ENCODE measurements around the gene ATP11B.
"Not testable (repeated sequence)": the region's sequence is repeated elsewhere in the genome, so short reads cannot be mapped to it uniquely, and the experiment has no call there.

Gene ATP11B

DNA sequence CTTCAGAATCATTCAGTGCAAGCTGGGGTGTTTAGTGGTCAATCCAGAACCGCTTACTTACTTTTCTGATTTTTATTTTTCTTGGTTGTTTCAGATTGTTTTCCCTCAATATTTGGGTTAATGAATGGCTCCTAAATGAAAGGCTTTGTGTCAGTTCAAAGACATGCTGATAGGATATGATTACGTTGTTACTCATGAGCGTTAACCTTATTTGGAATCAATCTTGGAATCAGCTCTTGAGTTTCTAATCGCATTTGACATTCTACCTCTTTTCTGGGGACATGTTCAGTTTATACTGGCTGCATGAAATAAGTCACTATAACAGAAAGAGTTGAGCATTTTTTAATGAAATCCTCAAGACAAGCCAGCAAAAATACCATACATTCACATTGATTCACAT, 50.2 kb downstream of the ATP11B start:
- DNase-seq, result no peak

DNA sequence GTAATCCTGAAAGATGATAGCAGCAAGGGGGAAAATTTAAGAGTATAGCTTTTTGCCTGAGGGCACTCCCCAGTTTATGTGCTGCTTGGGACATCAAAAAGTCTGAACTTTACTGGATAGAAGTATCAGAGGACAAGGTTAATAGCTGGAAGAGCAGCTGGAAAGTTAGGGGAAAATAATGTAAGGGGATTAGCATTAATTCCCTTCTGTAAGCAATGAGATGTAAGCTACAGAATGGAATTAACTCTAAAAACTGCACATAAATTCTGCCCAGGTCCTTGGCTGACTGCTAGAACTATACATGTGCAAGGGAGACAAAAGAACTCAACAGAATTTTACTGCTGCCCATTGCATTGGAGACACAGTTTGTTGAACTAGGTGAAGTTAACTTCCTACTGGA, 55.6 kb downstream of the ATP11B start:
- no peak for DNase-seq

DNA sequence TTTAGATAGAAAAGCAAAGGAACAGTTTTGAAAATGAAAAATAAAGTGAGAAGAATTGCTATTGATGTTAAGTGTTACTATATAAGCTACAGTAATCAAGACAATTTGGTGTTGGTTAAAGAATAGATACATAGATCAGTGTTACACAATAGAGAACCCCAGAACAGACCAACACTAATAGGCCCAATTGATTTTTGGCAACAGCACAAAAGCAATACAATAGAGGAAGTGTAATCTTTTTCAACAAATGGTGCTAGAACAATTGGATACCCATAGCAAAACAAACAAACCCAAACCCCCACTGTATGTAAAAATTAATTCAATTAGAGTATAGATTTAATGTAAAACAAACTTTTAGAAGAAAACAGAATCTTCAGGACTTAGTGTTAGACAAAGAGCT, 61.8 kb downstream of the ATP11B start:
- no peak for DNase-seq

DNA sequence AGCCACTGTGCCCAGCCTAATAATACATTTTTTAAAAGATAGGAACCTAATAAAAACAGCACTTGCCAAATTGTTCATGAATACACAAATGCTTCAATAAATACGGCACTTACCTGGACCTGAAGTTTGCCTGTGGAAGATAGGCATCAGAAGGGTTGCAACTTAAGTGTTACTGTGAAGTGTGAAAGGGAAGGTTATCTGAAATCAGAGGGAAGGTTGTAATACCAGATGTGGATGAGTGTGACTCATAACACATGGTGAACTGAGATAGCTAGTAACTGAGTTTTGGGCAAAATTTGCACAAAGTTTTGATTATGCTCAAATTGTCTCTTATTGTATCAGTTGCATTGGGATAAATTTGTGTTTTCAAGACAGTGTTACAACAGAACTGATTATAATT, 68.0 kb downstream of the ATP11B start:
- DNase-seq, result no peak

DNA sequence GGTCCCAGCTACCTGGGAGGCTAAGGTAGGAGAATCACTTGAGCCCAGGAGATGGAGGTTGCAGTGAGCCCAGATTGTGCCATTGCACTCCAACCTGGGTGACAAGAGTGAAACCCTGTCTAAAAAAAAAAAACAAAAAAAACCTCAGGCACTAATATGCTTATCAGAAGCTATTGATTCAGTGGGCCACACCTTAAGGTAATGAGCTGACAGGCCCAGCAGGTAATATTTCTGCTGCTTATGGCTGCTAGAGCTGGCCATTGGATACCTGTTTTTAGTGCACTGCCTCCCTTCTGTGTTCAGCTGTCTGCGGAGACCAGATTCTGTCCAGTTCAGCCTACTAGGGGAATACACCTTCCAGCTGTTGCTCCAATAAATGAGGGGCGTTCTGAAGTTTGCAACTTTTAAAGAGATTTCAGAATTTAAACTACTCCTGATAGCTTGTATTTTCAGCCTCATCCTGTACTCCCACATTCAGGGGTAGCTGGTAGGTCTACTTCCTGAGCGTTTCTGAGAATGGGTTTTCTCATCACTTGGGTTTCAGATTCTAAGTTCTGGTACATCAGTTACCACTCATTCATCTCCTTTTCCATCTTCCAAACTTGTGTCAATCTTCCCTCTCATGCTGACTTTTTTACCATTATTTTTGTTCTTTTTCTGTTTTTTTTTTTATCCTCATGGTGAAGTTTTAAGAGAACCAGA, 69.0 kb downstream of the ATP11B start:
- DNase-seq, result no peak

DNA sequence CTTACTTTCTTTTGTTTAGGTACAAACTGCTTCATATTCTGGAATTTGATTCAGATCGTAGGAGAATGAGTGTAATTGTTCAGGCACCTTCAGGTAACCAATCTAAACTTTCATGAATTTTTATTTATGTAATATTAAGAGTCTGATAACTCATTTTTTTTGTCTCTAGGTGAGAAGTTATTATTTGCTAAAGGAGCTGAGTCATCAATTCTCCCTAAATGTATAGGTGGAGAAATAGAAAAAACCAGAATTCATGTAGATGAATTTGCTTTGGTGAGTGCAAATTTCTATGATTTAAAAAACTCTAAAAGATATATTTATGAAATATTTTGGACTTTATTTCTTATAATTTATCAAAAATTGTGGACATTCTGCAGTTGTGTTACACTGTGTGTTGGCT, 75.8 kb downstream of the ATP11B start:
- no peak for DNase-seq

DNA sequence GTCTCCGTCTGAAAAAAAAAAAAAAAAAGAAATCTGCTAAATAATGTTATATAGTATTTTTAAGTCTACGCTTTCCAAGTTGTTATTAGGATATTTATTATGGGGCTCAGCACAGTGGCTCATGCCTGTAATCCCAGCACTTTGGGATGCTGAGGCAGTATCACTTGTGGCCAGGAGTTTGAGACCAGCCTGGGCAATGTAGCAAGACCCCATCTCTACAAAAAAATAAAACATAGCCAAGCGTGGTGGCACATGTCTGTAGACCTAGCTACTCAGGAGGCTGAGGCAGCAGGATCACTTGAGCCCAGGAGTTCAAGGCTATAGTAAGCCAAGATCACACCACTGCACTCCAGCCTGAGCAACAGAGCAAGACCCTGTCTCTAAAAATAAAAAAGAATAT, 77.6 kb downstream of the ATP11B start:
- not testable (repeated sequence) for DNase-seq

DNA sequence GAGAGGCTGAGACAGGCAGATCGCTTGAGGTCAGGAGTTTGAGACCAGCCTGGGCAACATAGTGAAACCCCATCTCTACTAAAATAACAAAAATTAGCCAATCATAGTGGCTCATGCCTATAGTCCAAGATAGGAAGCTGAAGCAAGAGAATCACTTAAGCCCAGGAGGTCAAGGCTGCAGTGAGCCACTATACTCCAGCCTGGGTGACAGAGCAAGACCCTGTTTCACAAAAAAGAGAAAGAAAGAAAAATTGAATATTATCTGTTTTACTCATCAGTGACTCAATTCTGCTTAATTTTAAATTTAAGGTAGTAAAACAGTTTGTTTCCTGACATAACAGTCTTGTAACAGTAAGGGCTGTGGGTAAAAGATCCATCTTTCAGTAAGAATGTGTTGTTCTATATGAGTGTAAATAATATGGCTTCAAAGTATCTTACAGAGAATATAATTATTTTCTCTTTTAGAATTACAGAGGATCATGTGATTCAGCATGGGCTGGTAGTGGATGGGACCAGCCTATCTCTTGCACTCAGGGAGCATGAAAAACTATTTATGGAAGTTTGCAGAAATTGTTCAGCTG, 85.8 kb downstream of the ATP11B start:
- no peak for DNase-seq

DNA sequence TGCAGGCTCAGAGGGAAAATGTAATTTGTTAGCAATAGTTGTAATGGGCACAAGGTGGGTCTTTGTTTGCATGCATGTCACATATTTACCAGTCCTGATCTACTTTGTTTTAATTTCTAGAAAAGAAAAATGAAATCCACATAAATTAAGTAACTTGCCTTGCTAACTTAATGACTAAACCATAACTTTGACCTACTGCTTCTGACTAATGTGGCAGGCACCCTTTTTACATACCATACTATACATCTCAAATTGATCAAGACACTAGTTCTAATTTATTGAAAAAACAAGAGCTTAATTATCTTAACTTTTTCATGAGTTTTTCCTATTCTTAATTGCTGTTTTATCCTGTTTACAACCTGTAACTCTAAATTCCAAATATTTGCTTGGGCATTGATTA, 93.2 kb downstream of the ATP11B start:
- DNase-seq, result no peak

DNA sequence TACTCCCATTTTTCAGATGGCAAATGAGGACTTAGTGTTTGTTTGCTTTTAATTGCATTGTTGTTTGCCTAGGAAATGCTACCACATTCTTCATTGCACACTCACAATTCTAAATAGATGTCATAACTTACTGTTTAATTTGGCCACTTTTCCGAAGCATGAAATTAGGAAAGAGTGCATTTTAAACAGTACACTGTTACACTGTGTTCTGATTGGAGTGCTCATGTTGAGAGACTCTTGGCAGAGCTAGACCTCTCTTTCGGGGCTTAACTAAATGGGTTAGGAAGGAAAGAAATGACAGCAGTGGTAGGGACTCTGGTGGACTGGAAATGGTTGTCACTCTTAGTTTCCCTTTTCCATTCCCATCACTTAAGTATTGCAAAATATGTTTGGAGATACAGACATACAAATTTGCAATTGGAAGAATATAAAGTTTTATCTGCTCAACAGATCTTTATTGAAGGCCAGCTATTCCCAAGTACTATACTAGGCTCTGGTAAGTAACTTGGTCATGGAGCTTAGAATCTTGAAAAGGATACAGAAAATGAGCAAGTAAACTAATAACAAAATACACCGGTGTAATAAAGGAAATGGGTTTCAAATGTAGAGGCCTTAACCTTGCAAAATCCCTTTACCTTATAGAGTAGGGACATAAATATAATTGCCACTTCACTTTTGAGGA, 96.8 kb downstream of the ATP11B start:
- DNase-seq, result no peak

DNA sequence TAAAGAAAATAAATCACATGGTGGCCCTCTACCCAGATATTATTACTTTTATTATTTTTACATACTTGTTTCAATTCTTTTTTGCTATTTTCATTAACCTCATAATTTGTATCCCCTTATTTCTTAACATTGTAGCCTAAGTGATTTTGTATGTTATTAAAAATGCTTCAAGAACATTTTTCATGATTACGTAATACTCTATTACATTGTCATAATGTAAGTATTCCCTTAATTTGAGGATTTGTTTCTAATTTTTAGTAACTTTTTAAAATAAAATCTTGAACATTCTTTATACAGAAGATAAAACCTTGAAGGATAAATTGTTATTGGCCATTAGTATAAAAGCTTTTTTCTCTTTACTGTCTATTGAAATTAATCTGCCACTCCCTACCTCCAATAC, 98.1 kb downstream of the ATP11B start:
- no peak for DNase-seq

DNA sequence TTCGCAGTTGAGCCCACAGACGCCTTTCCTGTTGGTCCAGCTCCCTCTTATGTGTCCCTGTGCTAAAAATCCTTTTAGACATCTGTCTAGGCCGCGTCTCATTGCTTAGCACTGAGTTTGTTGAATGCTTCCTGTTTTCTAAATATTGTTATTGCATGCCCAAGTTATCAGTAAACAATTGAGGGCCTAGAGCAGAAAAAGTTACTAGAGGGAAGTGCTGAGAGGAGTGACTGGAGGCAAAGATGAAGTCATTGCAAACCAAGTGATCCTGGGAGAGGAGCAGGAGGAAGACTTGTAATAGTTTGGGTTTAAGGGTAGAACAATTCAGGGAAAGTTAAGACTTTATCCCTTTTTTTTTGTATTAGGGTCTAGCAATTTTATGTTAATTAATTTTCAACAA, 98.9 kb downstream of the ATP11B start:
- DNase-seq, result no peak

DNA sequence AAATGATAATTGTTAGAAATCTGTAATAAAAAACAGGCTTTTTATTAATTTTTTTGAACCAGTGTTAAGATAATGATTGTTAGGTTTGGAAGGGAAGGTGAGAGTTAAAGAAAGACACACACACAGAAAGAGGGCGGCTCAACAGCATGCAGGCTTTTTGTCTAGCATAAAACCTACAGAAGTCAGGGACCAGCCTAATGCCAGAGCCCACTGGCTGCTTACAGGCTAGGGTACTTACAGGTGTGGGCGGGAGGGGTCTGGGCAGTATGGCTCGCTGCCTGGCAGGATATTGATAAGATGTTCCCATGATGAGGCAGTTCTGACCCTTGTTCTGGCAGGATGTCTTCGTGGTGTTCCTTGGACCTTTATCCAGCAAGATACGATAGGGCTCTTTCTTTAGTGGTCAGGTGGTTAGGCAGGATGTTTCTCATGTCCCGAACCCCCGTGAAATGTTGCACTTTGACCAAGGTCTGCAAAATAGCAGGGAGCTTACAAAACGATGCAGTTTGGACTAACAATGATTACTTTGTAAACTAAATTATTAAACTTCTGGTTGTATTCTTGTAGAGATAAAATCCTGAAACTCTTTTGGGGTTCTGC, 102.3 kb downstream of the ATP11B start:
- DNase-seq, result no peak

DNA sequence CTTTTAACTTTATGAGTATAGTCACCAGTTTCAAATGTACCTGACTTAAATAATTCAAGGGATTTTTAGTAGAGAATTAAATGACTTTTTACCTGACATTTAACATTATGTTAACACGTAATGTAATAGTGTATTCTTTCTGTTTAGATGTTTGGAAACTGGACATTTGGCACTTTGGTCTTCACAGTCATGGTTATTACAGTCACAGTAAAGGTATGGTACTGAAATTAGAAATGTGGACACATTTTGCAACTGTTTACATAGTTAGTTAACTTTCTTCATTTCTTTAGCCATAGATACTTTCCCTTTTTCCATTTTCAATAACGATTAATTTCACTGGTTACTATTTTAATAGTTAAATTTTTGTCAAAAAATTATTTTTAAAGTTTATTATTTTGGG, 103.2 kb downstream of the ATP11B start:
- DNase-seq, result no peak

DNA sequence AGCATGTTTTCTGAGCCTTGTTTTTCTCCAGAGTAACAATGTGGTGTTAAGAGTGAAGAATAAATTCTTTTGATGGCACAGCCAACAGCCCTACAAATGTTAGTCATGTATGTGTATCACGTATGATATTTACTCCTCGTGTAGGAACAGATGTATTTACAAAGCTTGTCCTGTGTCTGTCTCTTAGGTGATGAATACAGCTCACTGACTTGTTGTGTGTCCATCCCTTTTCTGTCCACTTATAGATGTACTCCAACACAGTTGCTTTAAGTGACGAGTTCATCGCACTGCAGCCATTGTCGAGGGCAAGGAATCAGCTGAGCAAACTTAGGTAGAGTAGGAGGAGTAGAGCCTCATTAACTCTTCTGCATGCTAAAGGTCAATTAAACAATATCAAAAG, 108.9 kb downstream of the ATP11B start:
- no peak for DNase-seq

DNA sequence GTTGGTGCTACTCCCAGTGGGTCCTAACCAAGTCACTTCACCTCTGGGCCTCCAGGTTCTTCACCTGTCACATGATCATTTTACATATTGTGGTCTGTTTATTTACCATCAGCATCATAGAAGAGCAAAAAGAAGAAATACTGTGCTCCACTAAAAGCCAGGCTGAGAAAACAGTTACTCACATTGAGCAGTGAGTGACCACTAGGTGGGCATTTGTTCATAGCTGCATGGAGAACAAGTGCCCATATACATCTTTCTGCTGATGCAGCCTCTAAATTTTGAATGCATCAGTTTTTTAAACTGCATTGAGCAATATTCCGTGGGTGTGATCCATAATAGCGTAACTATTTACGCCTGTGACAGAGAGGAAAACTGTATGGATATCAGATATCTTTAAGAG, 110.9 kb downstream of the ATP11B start:
- DNase-seq, result no peak

DNA sequence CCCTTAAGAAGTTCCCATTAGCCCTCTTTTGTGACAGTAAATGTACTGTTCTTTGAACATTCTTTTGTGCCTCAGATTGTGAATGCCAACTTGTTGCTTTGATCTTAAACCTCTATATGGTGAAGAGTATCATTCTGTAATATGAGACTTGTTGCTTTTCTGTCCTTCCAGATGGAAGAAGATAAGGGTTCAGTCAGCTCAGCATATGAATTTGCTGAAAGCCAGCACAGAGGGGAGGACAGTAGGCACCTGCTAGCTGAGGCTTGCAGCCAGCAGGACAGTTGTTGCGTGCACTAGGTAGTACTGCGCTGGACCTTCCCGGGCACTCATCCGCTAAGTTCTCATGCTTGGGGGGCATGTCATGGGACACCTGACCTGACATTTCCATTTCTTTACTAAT, 112.3 kb downstream of the ATP11B start:
- no peak for DNase-seq

DNA sequence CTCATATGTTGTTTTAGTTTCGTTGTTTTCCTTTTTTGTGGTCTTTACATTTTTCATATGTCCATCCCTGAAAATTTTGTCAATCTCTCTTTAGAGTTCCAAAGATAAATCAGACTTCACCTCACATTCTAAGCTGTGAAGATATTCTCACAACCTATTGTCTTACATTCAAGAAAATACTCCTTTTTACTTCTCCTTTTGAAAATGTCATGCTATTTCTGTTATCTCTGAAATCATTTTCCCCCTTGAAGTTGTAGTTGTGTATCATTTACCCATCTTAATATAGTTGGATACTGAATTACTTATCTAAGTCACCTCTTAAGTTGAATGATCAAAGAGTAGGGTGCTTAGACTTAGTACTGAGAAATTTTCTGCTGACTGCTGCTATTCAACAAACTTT, 112.7 kb downstream of the ATP11B start:
- no peak for DNase-seq

DNA sequence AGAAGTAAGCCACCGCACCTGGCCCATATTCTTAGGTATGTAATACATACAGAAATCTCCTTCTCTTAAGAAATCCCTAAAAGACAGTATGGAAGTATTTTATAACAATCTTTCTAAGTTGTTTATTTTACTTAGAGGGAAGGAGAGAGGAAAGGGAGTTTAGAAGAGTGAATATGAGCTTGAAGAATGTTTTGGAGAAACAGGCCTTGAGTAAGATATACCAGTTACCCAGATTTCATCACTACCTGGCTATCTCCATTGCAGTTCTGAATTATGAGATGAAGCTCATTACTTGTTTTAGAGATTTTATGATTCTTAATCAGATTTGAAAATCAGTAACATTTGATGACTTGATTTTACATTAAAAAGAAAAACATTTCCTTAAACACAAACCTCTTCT, 115.2 kb downstream of the ATP11B start:
- no peak for DNase-seq

DNA sequence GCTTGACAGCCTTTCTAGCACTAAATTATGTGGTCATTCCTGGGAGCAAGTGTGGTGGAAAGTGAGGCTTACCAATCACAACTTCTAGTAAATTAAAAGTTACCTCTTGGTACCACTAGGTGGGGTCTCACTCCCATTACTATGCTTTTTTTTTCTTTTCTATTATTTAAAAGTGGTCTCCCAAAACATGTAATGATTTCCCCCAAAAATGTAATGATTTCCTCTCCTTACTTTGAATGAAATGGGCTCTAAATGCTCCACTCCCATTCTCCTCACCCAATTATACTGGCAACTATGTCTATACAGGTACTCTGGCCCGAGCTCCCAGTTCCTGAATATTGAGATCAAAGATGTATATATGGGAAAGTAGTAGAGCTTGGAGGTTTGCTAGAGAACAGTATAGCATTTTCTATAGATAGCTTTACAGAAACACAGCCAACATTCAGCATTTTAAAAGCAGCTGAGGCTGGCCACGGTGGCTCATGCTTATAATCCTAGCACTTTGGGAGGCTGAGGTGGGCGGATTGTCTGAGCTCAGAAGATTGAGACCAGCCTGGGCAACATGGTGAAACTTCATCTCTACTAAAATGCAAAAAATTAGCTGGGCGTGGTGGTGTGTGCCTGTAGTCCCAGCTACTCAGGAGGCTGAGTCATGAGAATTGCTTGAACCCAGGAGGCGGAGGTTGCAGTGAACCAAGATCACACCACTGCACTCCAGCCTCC, 116.2 kb downstream of the ATP11B start:
- DNase-seq, result no peak

DNA sequence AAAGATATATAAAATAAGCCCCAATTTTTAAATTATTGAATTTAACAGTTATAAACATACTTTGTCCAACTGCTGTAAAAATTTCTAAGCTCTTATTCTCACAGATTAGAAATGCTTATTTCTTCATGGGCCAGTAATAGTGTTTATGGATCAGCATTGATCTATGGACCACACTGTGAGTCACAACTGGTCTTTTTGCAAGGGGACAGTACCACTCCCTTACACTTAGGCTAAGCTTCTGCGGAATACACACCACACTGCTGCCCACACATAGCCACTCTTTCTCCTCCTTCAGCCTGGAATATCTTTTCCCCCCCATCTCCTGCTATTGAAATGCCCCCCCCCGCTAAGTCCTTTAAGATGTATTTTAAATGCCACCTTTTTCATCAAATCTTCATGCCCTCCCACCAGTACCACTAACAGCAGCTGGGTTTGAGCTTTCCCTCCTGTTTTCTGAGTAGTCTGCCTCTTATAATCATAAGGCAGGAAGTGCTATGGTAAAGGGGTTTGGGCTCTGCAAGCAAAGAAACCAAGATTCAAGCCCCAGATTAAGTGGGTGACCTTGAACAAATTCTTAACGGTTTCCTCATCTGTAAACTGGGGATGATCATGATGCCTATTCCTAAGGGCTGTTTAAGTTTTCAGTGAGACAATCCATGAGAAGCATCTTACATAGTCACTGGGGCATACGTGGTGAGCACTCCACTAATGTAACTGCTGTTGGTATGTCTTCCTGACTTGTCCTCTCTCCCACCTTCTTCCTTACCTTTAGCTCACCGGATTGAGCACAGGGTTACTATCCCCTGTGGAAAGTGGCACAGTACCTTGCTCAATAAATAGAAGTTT, 117.9 kb downstream of the ATP11B start:
- no peak for DNase-seq

DNA sequence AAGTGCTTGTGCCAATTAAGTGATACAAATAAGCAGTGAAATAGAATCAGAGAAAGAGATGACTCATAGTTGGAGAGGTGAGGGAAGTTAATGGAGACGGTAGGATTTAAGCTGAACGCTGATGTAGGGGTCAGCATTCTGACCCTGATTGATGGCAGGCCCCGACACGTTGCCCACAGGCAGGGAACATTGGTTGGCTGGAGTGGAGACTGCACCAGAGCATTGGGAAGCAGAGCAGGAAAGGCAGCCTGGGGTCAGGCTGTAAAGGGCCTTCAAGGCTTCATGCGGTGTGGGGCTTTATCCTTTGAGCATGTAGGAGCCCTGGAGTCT, 118.4 kb downstream of the ATP11B start:
- DNase-seq, result no peak

DNA sequence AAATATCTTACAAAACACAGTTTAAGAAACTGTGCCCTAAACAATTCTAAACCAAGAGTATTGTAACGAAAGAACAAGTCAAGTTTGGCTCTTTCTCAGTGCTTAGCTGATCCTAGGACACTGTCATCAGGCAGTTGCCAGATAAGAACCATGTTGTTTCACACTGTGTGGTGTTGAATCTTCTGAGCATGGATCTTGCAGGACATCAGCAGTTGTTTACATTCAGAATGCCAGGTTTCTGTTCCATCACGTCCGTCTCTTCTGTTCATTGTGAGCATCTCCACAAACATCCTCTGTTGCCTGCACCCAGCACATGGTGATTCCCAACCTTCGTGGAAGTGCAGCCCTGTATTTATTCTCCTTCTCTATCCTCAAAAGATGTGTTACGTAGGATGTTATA, 119.2 kb downstream of the ATP11B start:
- no peak for DNase-seq

All from NCI-H2029 treated with DMSO at 0.1 percent for 48 hours (cell line).